NCI-H1694 (cell line): ENCODE results near the gene EPC1.
"Not testable (repeated sequence)": the region's sequence is repeated elsewhere in the genome, so short reads cannot be mapped to it uniquely, and the experiment has no call there.

Source experiments
- DNase-seq: peaks from one replicate; lab custom pipeline; 2025; lab: John Stamatoyannopoulos, UW

The EPC1 gene

DNA sequence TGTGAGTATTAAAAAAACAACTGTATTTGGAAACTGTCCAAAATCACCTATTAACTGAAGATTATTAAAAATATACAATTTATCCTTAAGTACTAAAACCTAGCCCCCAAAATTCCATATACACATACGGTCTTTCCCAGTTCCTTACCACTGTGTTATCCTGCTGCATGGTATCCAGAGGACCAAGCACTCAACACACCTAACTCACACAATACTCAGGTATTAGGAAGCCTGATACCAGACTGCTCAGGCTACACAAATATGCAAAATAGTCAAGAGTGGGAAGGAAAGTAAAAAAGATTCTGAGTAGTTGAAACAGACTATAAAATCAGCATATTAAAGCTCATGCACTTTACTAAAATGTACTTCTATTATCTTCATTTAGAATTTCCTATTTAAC, 67.2 kb downstream of the EPC1 start:
- DNase-seq: no peak

- no peak for DNase-seq
Measured at GRCh38 chr10:32273336-32273735, 73.6 kb downstream of the EPC1 start.

DNA sequence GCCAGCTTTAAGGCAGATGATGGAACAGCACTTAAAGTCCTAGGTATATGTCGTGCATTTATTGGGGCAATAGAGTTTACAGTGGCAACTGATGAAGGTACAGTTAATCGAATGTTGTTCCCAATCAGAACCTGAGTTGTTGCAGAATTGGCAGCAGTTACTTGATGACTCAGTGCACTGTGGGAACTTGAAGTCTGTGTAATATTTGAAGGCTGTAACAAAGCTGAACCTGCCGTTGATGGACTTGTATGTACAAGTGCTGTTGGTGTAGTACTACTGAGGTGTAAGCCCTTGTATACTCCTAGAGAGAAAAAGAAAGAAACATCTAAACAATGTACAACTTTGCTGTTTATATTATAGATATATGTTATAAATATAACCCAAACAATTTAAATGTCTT, 75.3 kb downstream of the EPC1 start:
- no peak for DNase-seq

- no peak for DNase-seq
Measured at GRCh38 chr10:32269343-32270100, 77.4 kb downstream of the EPC1 start.

DNA sequence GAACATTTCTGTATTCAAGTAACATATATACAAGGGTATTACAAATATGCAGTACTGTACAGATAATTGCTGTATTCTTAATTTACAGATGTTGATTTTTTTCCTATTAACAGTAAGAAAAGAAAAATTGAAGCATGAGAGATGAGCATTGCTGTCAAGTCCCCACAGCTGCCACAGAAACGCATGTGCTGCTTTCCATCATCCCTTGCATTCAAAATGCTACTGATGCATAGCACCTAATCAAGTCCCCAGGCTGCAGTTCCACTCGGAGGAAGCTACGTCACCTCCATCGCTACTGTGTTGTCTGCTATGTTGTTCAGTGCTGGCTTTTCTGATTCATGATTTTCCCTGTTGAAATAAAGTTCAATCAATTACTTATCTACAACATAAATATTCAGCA, 78.2 kb downstream of the EPC1 start:
- DNase-seq: no peak

DNA sequence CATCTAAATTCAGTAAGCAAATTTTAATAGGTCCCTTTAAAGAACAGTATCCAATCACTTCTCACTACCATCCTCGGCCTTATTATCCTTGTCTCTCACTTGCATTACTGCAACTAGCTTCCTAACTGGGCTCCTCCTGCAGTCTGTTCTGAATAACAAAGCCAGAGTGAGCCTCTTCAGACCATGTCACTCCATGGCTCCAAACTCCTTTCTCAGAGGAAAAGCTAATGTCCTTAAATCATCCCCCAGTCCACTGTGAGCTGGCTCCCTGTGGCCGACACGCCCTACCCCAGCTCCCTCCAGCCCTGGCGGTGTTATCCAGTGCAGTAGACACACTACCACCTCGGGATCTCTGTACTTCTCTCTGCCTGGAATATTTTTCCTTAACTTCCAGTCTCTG, 80.0 kb downstream of the EPC1 start:
- no peak for DNase-seq

DNA sequence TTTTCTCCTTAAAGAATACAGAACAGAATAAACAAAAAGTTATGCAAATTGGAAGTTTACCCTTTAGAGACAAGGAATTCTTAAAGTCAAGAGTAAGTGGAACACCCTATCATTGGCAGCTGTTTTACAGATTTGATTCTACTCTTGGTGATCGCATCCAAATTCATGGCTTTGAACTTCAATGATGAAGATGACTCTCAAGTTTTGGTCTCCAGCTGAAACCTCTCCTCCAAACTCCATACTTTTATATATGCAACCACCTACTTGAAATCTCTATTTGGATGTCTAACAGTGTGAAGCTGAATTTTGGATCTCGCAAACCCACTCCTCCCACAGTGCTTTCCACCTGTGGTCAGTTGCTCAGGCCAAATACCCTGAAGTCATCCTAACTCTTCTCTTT, 80.4 kb downstream of the EPC1 start:
- no peak for DNase-seq

DNA sequence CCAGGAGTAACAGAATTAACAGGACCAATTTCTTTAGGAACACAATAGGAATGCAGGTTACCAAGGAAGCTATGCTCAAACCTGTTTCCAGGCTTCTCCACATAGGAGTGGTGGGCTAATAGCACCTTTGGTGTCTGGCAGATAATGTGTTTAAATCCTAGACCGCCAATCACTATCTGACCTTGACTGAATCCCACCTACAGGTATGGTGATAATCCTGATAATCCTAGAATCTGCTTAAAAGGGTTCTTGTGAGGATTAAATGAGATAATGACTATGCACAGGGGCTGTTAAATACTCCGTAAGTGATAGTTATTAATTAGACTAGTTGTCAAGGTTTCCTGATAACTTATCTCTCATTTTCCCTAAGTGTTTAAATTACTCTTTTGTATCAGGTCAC, 81.2 kb downstream of the EPC1 start:
- DNase-seq: no peak

- no peak for DNase-seq
Measured at GRCh38 chr10:32263300-32263699, 83.7 kb downstream of the EPC1 start.

DNA sequence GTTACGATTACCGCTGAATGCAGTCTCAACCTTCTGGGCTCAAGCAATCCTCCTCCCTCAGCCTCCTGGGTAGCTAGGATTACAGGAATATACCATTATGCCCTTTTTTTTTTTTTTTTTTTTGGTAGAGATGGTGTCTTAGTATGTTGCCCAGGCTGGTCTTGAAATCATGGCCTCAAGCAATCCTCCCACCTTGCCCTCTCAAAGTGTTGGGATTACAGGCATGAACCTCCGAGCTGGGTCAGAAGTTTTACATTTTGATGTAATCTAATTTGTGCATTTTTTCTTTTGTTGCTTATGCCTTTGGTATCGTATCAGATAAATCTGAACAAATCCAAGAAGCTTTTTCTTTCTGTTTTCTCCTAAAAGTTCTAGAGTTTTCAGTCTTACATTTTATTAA, 87.4 kb downstream of the EPC1 start:
- no peak for DNase-seq

- peak; percentile 28 for DNase-seq
Measured at GRCh38 chr10:32256613-32257437, 90.1 kb downstream of the EPC1 start.

- no peak for DNase-seq
Measured at GRCh38 chr10:32253821-32254220, 93.1 kb downstream of the EPC1 start.

DNA sequence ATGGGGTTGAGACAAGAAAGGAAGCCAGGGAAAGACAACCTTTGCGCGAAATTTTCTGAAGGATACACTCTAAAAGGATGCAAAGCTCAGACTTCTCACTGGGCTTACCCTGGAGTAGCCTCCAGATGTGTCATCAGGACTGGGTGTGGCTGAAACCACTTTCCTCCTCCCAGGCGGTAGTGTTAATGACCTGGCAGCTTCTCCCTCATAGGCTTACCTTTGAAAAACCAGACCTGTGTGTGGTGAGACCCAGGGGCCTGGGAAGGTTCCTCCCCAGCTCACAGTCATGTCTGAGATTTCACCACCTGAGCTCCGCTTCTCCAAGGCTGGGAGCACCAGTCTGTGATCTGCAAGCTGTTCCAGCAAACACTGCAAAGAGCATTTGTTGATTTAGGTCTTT, 93.7 kb downstream of the EPC1 start:
- no peak for DNase-seq

- not testable (repeated sequence) for DNase-seq
Measured at GRCh38 chr10:32250489-32250888, 96.5 kb downstream of the EPC1 start.

DNA sequence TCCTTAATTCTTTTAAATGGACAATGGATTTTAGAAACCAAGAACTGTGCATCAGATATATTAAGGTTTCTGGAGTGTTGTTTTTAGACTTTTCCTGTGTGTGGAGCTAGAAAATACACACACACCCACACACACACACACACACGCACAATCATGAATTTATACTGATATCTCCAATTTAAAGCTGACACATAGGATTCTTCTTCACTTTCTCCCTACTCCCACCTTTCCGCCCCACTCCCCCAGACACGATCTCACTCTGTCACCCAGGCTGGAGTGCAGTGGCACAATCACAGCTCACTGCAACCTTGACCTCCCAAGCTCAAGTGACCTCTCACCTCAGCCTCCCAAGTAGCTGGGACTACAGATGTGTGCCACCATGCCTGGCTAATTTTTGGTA, 100.3 kb downstream of the EPC1 start:
- DNase-seq: no peak

DNA sequence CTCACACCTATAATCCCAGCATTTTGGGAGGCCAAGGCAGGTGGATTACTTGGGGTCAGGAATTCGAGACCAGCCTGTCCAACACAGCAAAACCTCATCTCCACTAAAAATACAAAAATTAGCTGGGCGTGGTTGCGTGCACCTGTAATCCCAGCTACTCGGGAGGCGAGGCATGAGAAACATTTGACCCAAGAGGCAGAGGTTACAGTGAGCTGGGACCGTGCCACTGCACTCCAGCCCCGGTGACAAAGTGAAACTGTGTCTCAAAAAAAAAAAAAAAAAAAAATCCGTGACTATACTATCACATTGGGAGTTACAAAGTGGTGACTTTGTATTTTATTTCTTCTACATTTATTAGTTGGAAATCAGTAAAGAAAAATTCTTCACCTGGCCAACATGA, 101.2 kb downstream of the EPC1 start:
- no peak for DNase-seq

DNA sequence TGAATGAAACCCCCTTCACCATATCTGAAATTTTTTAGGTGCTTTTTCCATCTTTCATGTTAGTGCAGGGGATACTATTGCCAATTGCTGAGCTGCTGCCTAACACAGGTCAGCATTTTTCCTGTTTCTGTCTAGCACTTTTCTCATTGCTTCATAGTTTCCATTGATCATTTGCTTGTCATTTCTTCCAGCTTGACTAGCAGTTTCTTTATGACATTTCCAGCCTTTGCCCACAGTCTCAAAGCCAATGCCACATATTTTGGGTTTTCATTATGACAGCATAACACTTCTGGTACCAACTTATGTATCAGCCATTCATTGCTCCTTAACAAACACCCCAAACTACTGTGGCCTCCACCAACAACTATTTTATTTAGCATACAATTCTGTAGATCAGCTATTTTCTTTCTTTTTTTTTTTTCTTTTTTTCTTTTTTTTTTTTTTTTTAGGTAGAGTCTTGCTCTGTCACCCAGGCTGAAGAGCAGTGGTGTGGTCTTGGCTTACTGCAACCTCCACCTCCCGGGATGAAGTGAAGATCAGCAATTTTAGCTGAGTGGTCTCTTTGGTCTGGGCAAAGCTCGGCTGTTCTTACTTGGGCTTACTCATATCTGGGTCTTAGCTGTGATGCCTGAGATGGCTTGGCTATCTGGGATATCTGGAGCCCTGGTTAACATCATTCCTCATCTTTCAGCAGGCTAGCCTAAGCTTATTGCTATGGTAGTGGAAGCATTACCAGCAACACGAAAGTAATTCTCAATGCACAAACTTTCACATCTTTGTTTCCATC, 102.3 kb downstream of the EPC1 start:
- DNase-seq: no peak

- no peak for DNase-seq
Measured at GRCh38 chr10:32244011-32244410, 102.9 kb downstream of the EPC1 start.

GRCh38 chr10:32241946-32242345, 105.0 kb downstream of the EPC1 start:
- DNase-seq: no peak

- DNase-seq: no peak
Measured at GRCh38 chr10:32240471-32240870, 106.5 kb downstream of the EPC1 start.

DNA sequence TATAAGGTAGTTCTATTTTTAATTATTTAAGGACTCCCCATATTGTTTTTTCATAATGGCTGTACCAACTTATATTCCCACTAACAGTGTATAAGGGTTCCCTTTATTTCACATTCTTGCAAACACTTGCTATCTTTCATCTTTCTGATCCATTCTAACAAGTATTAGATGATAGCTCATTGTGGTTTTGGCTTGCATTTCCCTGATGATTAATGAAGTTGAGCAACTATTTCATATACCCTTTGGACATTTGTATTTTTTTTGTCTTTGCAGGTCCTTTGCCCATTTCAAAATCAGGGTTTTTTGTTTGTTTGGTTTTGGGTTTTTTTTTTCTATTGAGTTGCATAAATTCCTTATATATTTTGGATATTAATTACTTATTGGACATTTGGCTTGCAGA, 107.2 kb downstream of the EPC1 start:
- DNase-seq: no peak

DNA sequence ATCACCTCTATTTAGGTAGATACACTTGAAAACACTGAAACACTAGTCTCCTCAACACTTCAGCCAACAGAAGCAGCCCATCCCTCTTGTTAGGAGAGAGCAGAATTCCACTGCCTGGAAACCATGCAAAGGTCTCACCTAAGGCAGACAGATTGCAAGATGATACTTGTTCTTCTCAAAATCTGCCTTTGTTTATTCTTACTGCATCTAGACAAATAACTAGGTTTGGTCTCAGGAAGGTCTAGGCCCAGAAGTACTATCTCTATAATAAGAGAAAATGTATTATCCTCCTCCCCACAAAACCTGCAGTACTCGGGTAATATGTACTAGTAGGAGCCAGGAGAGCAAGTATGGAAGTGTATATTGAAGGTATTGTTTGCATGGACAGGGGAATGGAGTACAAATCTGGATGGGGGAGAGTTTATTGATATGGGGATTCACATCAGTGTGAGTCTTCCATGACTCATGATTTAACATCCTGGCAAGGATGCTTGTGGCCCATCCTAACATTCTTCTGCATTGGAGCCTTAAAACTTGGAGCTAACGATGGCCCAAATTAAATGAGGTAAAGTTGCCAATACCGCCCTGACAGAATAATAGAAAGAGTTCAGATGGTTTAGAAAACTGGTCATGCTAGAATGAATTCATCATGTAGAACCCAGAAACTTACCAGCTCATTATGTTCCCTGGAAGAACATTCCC, 109.2 kb downstream of the EPC1 start:
- DNase-seq: no peak
